DOHH2 (cell line): ENCODE data around the gene TSTD1.

Experiments used
- H3F3A ChIP-seq: fragments of 200-600 bp; sonication (generic), shearing (Covaris generic); 2 replicates; pipeline ENCODE4 v1.6.0; 2016; ENCODE audit warnings: antibody characterized with exemption, mild to moderate bottlenecking; ENCODE audit not compliant: control insufficient read depth, insufficient read depth
- H3K27ac ChIP-seq: fragments of 200-600 bp; sonication (generic); 2 replicates; pipeline ENCODE4 v1.5.1; 2014; ENCODE audit warnings: low read depth, mild to moderate bottlenecking, low read length, moderate library complexity
- H3K27me3 ChIP-seq: fragments of 200-600 bp; sonication (generic); 2 replicates; pipeline ENCODE4 v1.6.1; 2014; ENCODE audit warnings: mild to moderate bottlenecking, low read length, mixed read lengths; ENCODE audit not compliant: control insufficient read depth
- H3K36me3 ChIP-seq: fragments of 200-600 bp; sonication (generic); 2 replicates; pipeline ENCODE4 v1.6.1; 2014; ENCODE audit warnings: mild to moderate bottlenecking, low read length, moderate library complexity, mixed read lengths; ENCODE audit not compliant: control insufficient read depth
- H3K4me1 ChIP-seq: fragments of 200-600 bp; sonication (generic); 2 replicates; pipeline ENCODE4 v1.6.1; 2014; ENCODE audit warnings: mild to moderate bottlenecking, low read length, mixed read lengths; ENCODE audit not compliant: control insufficient read depth
- H3K4me2 ChIP-seq: fragments of 200-600 bp; sonication (generic); 2 replicates; pipeline ENCODE4 v1.6.0; 2014; ENCODE audit warnings: mild to moderate bottlenecking, low read length, moderate library complexity
- H3K4me3 ChIP-seq: fragments of 200-600 bp; sonication (generic); 2 replicates; pipeline ENCODE4 v1.5.1; 2014; ENCODE audit warnings: mild to moderate bottlenecking, low read length, mixed read lengths
- H3K79me2 ChIP-seq: fragments of 200-600 bp; sonication (generic); 2 replicates; pipeline ENCODE4 v1.6.1; 2014; ENCODE audit warnings: mild to moderate bottlenecking, low read length, mixed read lengths; ENCODE audit not compliant: control insufficient read depth
- H3K9me2 ChIP-seq: fragments of 200-600 bp; sonication (generic); replicated peaks from 2 replicates; pipeline ENCODE4 v1.6.1; 2014; ENCODE audit warnings: mild to moderate bottlenecking, low read length, mixed read lengths; ENCODE audit not compliant: control insufficient read depth
- H3K9me3 ChIP-seq: fragments of 200-600 bp; sonication (generic); 2 replicates; pipeline ENCODE4 v1.6.1; 2014; ENCODE audit warnings: antibody characterized with exemption, low read length, mixed read lengths; ENCODE audit not compliant: control insufficient read depth, insufficient read depth
- H4K20me1 ChIP-seq: fragments of 200-600 bp; sonication (generic); 2 replicates; pipeline ENCODE4 v1.6.0; 2014; ENCODE audit warnings: low read depth, mild to moderate bottlenecking, antibody characterized with exemption, low read length, moderate library complexity; ENCODE audit not compliant: control insufficient read depth, insufficient read depth
- CTCF ChIP-seq: fragments of 200-600 bp; sonication (generic); IDR thresholded peaks from one replicate; pipeline ENCODE4 v1.5.1; 2014; ENCODE audit warnings: antibody characterized with exemption, mild to moderate bottlenecking, low read depth, low read length; ENCODE audit not compliant: poor library complexity, severe bottlenecking
- EZH2phosphoT487 ChIP-seq: fragments of 200-600 bp; sonication (generic); IDR thresholded peaks from 2 replicates; pipeline ENCODE4 v1.6.1; 2017; ENCODE audit warnings: borderline replicate concordance, mild to moderate bottlenecking, antibody characterized with exemption, low read length, moderate library complexity, mixed read lengths

Gene TSTD1

GRCh38 chr1:161082483-161082882, 43.7 kb upstream of the TSTD1 start:
- H3K4me1 ChIP-seq: no peaks in the 10 kb centered on the region
- no peaks in the 10 kb centered on the region for H3K36me3 ChIP-seq
- no peak for TF ChIP-seq CTCF
- TF ChIP-seq EZH2phosphoT487: no peak
- no peak overlapping the region for H3K27ac ChIP-seq
- no peaks in the 10 kb centered on the region for H3K79me2 ChIP-seq
- H3K4me3 ChIP-seq: no peak overlapping the region
- no peaks in the 10 kb centered on the region for H3F3A ChIP-seq
- no peaks in the 10 kb centered on the region for H3K9me3 ChIP-seq
- no peaks in the 10 kb centered on the region for H4K20me1 ChIP-seq
- H3K9me2 ChIP-seq: no peaks in the 10 kb centered on the region
- H3K4me2 ChIP-seq: no peak overlapping the region
- H3K27me3 ChIP-seq: no peaks in the 10 kb centered on the region; the same call in 1 of the 2 replicates

DNA sequence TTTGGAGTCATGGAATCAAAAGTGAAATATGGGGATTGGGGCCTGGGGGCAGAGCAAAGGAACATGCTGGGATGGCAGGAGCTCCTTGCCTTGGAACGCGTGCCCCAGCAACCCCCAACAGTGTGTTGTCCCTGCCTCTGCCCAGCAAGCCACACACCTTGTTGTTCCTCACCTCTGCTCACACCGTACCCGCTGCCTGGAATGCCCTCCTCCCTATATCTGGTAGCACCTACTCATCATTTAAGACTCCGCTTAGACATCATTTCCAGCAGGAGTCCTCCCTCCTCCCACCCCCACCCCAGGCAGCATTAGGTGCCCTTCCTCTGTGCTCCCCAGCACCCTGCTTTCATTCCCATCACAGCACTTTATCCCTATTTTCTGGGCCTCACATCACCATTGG, 42.8 kb upstream of the TSTD1 start:
- Histone ChIP-seq H3K27me3 (no peaks in the 10 kb centered on the region; the same call in 1 of the 2 replicates), H3K4me3 (no peak overlapping the region), H3K4me1 (no peaks in the 10 kb centered on the region), H3K9me3 (no peaks in the 10 kb centered on the region), H3K79me2 (no peaks in the 10 kb centered on the region), H3K36me3 (no peaks in the 10 kb centered on the region), H3K4me2 (no peak overlapping the region), H4K20me1 (no peaks in the 10 kb centered on the region), H3K9me2 (no peaks in the 10 kb centered on the region), H3F3A (no peaks in the 10 kb centered on the region), H3K27ac (no peak overlapping the region)
- TF ChIP-seq EZH2phosphoT487: no peak
- TF ChIP-seq CTCF: no peak

DNA sequence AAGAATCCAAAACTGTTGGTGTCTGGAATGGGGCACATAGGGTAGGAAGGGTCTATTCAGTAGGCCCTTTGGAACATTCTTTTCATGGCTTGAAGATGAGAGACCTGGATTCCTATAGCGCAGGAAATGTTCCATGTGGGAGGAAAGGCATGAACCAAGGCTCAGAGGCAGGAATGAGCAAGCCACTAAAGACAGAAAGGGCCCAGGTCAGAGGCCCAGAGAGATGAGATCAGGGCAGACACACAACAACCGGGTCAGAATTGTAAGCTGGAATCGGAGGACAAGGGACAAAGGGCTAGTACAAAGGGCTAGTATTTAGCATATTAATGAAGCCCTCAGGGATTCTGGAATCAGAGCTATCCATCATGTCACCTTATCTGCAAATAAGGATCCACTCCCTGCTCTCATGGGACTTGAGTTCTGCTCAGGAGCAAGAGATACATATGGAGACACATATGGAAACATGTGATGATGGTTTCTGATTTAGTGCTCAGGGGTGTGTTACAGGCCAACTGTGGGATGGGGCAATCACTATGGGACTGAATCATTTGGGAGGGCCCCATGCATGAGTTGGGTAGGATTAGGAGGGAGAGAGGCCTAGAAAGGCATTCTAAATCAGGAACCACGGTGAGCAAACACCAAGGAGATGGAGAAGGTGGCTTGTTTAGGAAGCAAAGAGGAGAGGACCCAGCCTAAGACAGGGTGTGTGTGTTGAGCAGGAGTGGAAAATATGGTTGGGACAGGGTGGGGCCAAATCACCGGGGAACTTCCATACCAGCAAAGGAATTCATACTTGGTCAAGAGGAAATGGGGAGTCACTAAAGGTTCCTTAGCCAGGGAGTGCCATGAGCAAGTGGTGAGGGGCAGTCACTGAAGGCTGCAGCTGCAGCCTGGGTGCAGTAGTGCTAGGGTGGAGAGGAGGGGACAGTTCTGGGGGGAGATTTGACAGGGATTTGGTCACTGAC, 42.0 kb upstream of the TSTD1 start:
- no peak overlapping the region for H3K27ac ChIP-seq
- H3K27me3 ChIP-seq: no peaks in the 10 kb centered on the region; the same call in 1 of the 2 replicates
- H3F3A ChIP-seq: no peaks in the 10 kb centered on the region
- no peaks in the 10 kb centered on the region for H3K9me3 ChIP-seq
- H4K20me1 ChIP-seq: no peaks in the 10 kb centered on the region
- H3K4me1 ChIP-seq: no peaks in the 10 kb centered on the region
- no peak overlapping the region for H3K4me3 ChIP-seq
- no peaks in the 10 kb centered on the region for H3K79me2 ChIP-seq
- no peaks in the 10 kb centered on the region for H3K36me3 ChIP-seq
- TF ChIP-seq CTCF: no peak
- TF ChIP-seq EZH2phosphoT487: no peak
- no peaks in the 10 kb centered on the region for H3K9me2 ChIP-seq
- no peak overlapping the region for H3K4me2 ChIP-seq
